ENCODE data around the gene DYNC1I2.

DNA sequence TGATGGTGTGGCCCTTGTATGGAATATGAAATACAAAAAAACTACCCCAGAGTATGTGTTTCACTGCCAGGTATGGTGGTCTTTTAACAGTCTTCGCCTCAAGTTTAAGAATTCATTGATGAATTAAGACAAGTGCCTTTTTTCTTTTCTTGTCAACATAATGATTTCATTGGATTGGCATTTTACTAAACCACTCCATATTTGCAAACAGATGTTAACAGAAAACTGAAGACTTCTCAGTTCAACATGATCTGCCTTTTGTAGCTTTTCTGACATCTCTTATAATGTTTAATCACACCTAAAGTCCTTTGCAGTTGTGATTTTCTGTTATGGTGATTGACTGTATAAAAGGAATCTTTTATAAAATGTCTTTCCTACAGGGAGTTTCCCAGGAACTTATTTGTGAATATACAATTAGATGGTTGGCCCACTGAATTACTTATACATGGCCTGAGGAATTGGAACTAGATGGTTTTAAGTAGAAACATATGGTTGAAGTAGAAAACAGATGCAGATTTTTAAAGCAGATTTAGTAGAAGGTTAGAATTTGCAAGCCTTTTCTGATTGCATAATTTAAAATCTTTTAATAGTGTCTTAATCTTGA, 39.7 kb downstream of the DYNC1I2 start:
- TF ChIP-seq, protein P1, sequence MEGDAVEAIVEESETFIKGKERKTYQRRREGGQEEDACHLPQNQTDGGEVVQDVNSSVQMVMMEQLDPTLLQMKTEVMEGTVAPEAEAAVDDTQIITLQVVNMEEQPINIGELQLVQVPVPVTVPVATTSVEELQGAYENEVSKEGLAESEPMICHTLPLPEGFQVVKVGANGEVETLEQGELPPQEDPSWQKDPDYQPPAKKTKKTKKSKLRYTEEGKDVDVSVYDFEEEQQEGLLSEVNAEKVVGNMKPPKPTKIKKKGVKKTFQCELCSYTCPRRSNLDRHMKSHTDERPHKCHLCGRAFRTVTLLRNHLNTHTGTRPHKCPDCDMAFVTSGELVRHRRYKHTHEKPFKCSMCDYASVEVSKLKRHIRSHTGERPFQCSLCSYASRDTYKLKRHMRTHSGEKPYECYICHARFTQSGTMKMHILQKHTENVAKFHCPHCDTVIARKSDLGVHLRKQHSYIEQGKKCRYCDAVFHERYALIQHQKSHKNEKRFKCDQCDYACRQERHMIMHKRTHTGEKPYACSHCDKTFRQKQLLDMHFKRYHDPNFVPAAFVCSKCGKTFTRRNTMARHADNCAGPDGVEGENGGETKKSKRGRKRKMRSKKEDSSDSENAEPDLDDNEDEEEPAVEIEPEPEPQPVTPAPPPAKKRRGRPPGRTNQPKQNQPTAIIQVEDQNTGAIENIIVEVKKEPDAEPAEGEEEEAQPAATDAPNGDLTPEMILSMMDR (IDR thresholded peaks at IDR 0.05) = no peak
- no peak for TF ChIP-seq POLR2A (IDR thresholded peaks at IDR 0.05)

All from tibial nerve (tissue), 3 donors.